Sigmoid colon (tissue), 7 donors: Measurements from ENCODE around the gene LDLRAD3. TPM values are rescaled to one million over a fixed set of nuclear protein-coding genes. Genes with fewer than 3 reads are reported as not detected.
"Not testable (repeated sequence)": the region's sequence is repeated elsewhere in the genome, so short reads cannot be mapped to it uniquely, and the experiment has no call there.

Experiments
- DNase-seq: peaks from one replicate; pipeline ENCODE4 v3.0.0-alpha.2; 2019
- H3K27ac ChIP-seq, 4 donors: fragments of 200-600 bp; sonication (generic); one replicate each; pipeline ENCODE4 v1.5.1; 2016 to 2019; ENCODE audit warnings: mild to moderate bottlenecking in 1 of 4
- H3K27me3 ChIP-seq, 3 donors: fragments of 200-600 bp; sonication (generic); one replicate each; pipeline ENCODE4 v1.5.1; 2019; ENCODE audit warnings: mild to moderate bottlenecking in 1 of 3
- H3K36me3 ChIP-seq, 4 donors: fragments of 200-600 bp; sonication (generic); one replicate each; pipeline ENCODE4 v1.5.1; 2016 to 2019
- H3K4me1 ChIP-seq, 4 donors: fragments of 200-600 bp; sonication (generic); one replicate each; pipeline ENCODE4 v1.5.1; 2017 to 2019
- H3K4me3 ChIP-seq, 4 donors: fragments of 200-600 bp; sonication (generic); one replicate each; pipeline ENCODE4 v1.5.1; 2017 to 2019; ENCODE audit warnings: mild to moderate bottlenecking in 2 of 4, moderate library complexity in 1 of 4
- H3K9me3 ChIP-seq, 4 donors: fragments of 200-600 bp in 3 of 4; sonication (generic) in 3 of 4; one replicate each; pipeline versions ENCODE4 v1.5.1 to v1.6.1; 2013 to 2019
- EP300 ChIP-seq, 4 donors: sonication (generic); formaldehyde crosslinking; IDR thresholded peaks; one replicate each; pipeline ENCODE4 v1.6.1; 2017; ENCODE audit warnings: antibody characterized with exemption in 4 of 4
- POLR2A ChIP-seq, 2 donors: fragments of 450-650 bp; IDR thresholded peaks; one replicate each; pipeline ENCODE4 v1.6.1; 2016; ENCODE audit warnings: antibody characterized with exemption in 2 of 2, mild to moderate bottlenecking in 2 of 2, moderate library complexity in 2 of 2
- POLR2AphosphoS5 ChIP-seq, 4 donors: sonication (generic); formaldehyde crosslinking; IDR thresholded peaks; one replicate each; pipeline ENCODE4 v1.6.1; 2017; ENCODE audit warnings: antibody characterized with exemption in 4 of 4
- WGBS, 2 donors: extraction: QIAGEN DNeasy Blood & Tissue Kit; methylation state at CpG; one replicate each; pipeline ENCODE4 v1.1.7; 2013; 5-methylcytosine and 5-hydroxymethylcytosine counted together
- intact Hi-C: fragments of 100-400 bp; cut with DNase I; formaldehyde crosslinking; loops from one replicate; pipeline ENCODE4 v1.15.1; 2023
- polyA plus RNA-seq, 3 donors: library from polyadenylated mRNA; stranded (reverse); fragments of 200-250 nt; gene quantifications; one replicate each; pipeline ENCODE4 v1.2.3, GENCODE V29; 2013
- total RNA-seq, 4 donors: library from RNA; depleted of rRNA; stranded (reverse); fragments of >200 nt; gene quantifications; one replicate each; pipeline ENCODE4 v1.1.0, GENCODE V29; 2016
- TF ChIP-seq, protein P1 (sequence below), 4 experiments: fragments of 450-650 bp in 3 of 4; fragments of 200-600 bp in 1 of 4; IDR thresholded peaks; one replicate each; pipeline ENCODE4 v1.5.1; 2016 to 2019; ENCODE audit warnings: antibody characterized with exemption in 4 of 4, mild to moderate bottlenecking in 3 of 4, moderate library complexity in 2 of 4
- donor health status: healthy with polysubstance abuse.
- donor health status: Bipolar disorder and iron deficiency.
- donor health status: healthy.

The LDLRAD3 gene
- total and polyA plus RNA-seq, 7 donors, result 0.23 to 23.4 (median 10.2) TPM

DNA sequence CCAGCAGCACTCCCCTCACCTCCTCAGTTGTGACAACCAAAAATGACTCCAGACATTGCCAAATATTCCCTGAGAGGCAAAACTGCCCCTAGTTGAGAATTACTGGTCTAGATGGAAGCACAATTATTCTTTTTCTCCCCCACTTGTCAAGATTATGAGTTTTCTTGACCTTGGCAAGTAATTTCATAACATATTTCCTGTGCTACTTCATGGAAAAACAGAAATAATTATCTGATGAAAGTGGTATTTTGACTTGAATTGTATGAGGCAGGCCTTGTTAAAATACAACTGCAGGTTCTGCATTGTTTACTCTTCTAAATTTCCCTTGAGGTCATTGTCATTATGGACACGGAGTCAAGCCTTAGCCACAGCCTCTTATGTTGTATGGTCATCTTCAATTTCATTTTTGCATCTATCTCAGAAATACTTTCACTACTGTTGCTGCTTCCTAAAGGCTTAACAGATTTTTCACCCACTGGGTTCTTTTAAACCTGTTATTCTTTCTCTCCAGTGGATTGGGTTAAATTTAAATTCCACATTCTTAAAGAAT, 32.2 kb upstream of the LDLRAD3 start:
- Histone ChIP-seq H3K4me1 (peaks cover 0 to 15% (median 2%) of the 10 kb centered on the region in 4 donors), H3K9me3 (no peaks in the 10 kb centered on the region), H3K27ac (no peak overlapping the region), H3K27me3 (no peaks in the 10 kb centered on the region), H3K4me3 (no peak overlapping the region), H3K36me3 (no peaks in the 10 kb centered on the region)
- WGBS, 2 donors, result 34 to 46% methylated on average over 1 of the region's 1 CpG
- intact Hi-C loops, result no loop called here
- TF ChIP-seq, protein P1, sequence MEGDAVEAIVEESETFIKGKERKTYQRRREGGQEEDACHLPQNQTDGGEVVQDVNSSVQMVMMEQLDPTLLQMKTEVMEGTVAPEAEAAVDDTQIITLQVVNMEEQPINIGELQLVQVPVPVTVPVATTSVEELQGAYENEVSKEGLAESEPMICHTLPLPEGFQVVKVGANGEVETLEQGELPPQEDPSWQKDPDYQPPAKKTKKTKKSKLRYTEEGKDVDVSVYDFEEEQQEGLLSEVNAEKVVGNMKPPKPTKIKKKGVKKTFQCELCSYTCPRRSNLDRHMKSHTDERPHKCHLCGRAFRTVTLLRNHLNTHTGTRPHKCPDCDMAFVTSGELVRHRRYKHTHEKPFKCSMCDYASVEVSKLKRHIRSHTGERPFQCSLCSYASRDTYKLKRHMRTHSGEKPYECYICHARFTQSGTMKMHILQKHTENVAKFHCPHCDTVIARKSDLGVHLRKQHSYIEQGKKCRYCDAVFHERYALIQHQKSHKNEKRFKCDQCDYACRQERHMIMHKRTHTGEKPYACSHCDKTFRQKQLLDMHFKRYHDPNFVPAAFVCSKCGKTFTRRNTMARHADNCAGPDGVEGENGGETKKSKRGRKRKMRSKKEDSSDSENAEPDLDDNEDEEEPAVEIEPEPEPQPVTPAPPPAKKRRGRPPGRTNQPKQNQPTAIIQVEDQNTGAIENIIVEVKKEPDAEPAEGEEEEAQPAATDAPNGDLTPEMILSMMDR (IDR thresholded peaks at IDR 0.05), result no peak
- TF ChIP-seq POLR2A (IDR thresholded peaks at IDR 0.05) (no peak), POLR2AphosphoS5 (IDR thresholded peaks at IDR 0.05) (no peak), EP300 (IDR thresholded peaks at IDR 0.05) (no peak)
- DNase-seq, result no peak

DNA sequence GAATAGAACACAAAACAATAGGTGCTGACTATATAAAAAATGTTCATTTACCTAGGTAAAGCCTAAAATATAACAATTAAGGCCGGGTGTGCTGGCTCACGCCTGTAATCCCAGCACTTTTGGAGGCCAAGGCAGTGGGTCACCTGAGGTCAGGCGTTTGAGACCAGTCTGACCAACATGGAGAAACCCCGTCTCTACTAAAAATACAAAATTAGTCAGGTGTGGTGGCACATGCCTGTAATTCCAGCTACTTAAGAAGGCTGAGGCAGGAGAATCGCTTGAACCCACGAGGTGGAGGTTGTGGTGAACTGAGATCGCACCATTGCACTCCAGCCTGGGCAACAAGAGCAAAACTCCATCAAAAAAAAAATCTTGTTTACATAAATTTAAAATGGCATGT, 31.4 kb upstream of the LDLRAD3 start:
- intact Hi-C loops, DNase-seq, H3K9me3 ChIP-seq, H3K4me3 ChIP-seq, H3K27ac ChIP-seq, H3K27me3 ChIP-seq, H3K36me3 ChIP-seq: not testable (repeated sequence)
- 87 to 88% methylated on average over 7 of the region's 7 CpGs for WGBS, 2 donors
- peaks cover 0 to 15% (median 2%) of the 10 kb centered on the region in 4 donors for H3K4me1 ChIP-seq

DNA sequence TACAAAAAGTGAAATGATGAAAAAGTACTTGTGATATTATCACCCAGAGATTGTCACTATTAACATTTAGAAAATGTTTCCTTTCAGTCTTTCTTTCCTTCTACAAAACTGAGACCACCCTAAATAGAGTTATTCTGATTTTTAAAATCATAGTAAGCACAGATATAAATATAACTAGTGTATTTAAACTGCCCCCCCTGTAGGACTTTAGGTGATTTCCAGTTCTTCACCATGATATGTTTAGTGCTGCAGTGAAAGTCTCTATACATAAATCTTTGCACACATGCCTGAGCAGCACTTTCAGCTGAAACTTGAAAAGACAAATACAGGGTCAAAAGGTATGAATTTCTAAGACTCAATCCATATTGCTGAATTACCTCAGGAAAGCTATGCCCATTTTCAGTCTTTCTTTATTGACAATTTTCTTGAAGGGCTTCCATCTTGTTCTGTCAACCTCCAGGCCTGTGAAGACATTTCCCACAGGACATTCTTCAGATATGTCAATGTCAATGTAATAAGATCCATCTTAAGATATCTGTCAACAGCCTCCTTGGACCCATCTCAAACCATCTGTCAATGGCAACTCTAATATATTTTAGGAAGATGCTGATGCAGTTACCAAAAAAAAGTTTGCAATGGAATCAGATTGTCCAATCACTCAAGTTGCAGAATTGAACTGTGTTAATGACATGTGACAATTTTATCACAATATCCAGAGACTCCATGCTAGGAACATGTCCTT, 30.8 kb upstream of the LDLRAD3 start:
- intact Hi-C loops, result no loop called here
- Histone ChIP-seq H3K4me1 (peaks cover 0 to 9% (median 0%) of the 10 kb centered on the region in 4 donors), H3K27ac (no peak overlapping the region), H3K36me3 (no peaks in the 10 kb centered on the region), H3K9me3 (no peaks in the 10 kb centered on the region), H3K27me3 (no peaks in the 10 kb centered on the region), H3K4me3 (no peak overlapping the region)
- no peak for DNase-seq
- TF ChIP-seq EP300 (IDR thresholded peaks at IDR 0.05) (no peak), POLR2AphosphoS5 (IDR thresholded peaks at IDR 0.05) (no peak), POLR2A (IDR thresholded peaks at IDR 0.05) (no peak)
- TF ChIP-seq, protein P1 (IDR thresholded peaks at IDR 0.05), result no peak

DNA sequence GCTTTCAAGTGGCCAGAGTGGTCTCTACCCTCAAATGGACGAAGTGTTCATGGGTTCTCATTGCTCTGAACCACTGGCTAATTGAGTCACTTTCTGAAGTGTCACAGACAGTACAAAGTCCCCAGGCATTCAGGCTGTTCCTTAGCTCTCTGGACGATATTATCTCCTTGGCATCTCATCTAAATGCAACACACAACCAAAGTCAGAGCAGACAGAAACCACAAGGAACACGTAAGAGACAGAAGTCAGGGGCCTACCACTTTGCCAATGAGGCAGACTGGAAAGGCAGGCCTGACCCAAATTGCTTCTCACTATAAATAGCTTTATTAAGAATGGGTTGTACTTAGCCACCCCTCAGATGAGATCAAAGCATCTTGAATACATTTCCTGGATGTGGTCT, 29.0 kb upstream of the LDLRAD3 start:
- WGBS, 2 donors, result 76 to 80% methylated on average over 3 of the region's 3 CpGs
- intact Hi-C loops, result no loop called here
- no peak for DNase-seq
- Histone ChIP-seq H3K9me3 (no peaks in the 10 kb centered on the region), H3K36me3 (no peaks in the 10 kb centered on the region), H3K27ac (no peak overlapping the region), H3K4me3 (no peak overlapping the region), H3K4me1 (peaks cover 0 to 1% (median 0%) of the 10 kb centered on the region in 4 donors), H3K27me3 (no peaks in the 10 kb centered on the region)
- TF ChIP-seq POLR2A (IDR thresholded peaks at IDR 0.05), result no peak
- TF ChIP-seq, protein P1 (IDR thresholded peaks at IDR 0.05), result no peak
- TF ChIP-seq POLR2AphosphoS5 (IDR thresholded peaks at IDR 0.05), result no peak
- no peak for TF ChIP-seq EP300 (IDR thresholded peaks at IDR 0.05)

DNA sequence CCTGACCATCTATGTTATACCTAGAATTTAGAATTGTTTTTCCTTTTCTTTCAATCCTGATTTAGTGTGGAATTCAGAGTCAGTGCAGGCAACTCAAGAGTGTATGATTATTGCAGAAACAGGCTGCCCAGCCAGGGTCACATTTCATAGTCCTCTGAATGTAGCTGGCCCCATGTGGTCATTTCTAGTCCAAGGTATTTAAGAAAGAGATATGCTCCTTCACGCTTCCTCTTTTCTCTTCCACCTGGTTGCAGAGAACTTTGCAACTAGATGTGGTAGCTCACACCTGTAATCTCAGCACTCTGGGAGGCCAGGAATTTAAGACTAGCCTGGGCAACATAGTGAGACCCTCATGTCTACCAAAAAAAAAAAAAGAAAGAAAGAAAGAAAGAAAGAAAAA, 27.6 kb upstream of the LDLRAD3 start:
- H3K27me3 ChIP-seq, result no peaks in the 10 kb centered on the region
- 91 to 95% methylated on average over 1 of the region's 1 CpG for WGBS, 2 donors
- H3K36me3 ChIP-seq, result no peaks in the 10 kb centered on the region
- no peaks in the 10 kb centered on the region for H3K4me1 ChIP-seq
- no peaks in the 10 kb centered on the region for H3K9me3 ChIP-seq
- no peak for DNase-seq
- no peak overlapping the region for H3K4me3 ChIP-seq
- TF ChIP-seq POLR2AphosphoS5 (IDR thresholded peaks at IDR 0.05), result no peak
- TF ChIP-seq, protein P1 (IDR thresholded peaks at IDR 0.05), result no peak
- no peak for TF ChIP-seq EP300 (IDR thresholded peaks at IDR 0.05)
- TF ChIP-seq POLR2A (IDR thresholded peaks at IDR 0.05), result no peak
- no peak overlapping the region for H3K27ac ChIP-seq
- intact Hi-C loops, result no loop called here
